ENCODE measurements around the gene ZNF444.

DNA sequence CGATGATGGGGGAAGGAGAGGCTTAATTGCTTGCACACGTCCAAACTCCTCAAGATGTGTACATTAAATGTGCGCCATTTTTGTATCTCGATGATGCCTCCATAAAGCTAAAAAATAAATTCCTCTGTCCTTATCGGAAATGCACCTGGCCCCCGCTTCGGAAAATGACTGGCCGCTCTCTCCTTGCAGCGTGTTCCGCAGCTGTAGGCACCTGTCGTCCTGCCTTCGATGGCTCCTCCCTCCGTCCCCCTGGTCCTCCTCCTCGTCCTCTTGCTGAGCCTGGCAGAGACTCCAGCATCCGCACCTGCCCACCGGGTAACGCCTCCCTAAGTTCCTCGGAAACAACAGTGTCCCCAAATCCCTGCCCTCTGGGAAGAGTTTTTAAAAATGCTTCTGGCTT is 35.8 kb downstream of the ZNF444 start:
- TF ChIP-seq, protein P1, sequence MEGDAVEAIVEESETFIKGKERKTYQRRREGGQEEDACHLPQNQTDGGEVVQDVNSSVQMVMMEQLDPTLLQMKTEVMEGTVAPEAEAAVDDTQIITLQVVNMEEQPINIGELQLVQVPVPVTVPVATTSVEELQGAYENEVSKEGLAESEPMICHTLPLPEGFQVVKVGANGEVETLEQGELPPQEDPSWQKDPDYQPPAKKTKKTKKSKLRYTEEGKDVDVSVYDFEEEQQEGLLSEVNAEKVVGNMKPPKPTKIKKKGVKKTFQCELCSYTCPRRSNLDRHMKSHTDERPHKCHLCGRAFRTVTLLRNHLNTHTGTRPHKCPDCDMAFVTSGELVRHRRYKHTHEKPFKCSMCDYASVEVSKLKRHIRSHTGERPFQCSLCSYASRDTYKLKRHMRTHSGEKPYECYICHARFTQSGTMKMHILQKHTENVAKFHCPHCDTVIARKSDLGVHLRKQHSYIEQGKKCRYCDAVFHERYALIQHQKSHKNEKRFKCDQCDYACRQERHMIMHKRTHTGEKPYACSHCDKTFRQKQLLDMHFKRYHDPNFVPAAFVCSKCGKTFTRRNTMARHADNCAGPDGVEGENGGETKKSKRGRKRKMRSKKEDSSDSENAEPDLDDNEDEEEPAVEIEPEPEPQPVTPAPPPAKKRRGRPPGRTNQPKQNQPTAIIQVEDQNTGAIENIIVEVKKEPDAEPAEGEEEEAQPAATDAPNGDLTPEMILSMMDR (conservative IDR thresholded peaks at IDR 0.05; ENCODE audit: low read length): no peak
- TF ChIP-seq EZH2phosphoT487 (IDR thresholded peaks at IDR 0.05; ENCODE audit: borderline replicate concordance): no peak
